GM12878 (cell line): ENCODE data around the gene TOMM5. TPM values are rescaled to one million over a fixed set of nuclear protein-coding genes. Genes with fewer than 3 reads are reported as not detected.

Experiments
- ATAC-seq: fragments of 200-7000 bp; cut with Tn5 transposase; 3 replicates; pipeline ENCODE4 v1.9.1; 2020; ENCODE audit warnings: mild to moderate bottlenecking, moderate library complexity
- BruUV-seq: library from RNA; stranded (reverse); fragments of 400-500 nt; replicated peaks from 2 replicates; lab custom pipeline; 2021; lab: Mats Ljungman, UMichigan
- CTCF ChIA-PET: fragments of 300-600 bp; sonication (Branson Sonifier 250); formaldehyde crosslinking; extraction: SDS; loops from one replicate; lab custom pipeline; 2021; ENCODE audit warnings: inconsistent platforms; lab: Yijun Ruan, JAX
- POLR2A ChIA-PET: fragments of 350-600 bp; formaldehyde crosslinking; extraction: SDS; loops from one replicate; lab custom pipeline; 2021; ENCODE audit warnings: inconsistent platforms; lab: Charles Lee
- RAD21 ChIA-PET: fragments of 300-600 bp; sonication (Branson Sonifier 250); formaldehyde crosslinking; loops from one replicate; lab custom pipeline; 2023; ENCODE audit warnings: antibody characterized with exemption; ENCODE audit not compliant: unreplicated experiment; lab: Charles Lee
- SMC1A ChIA-PET: fragments of 300-600 bp; sonication (Branson Sonifier 250); formaldehyde crosslinking; loops from one replicate; lab custom pipeline; 2023; ENCODE audit not compliant: unreplicated experiment, uncharacterized antibody; lab: Charles Lee
- DNase-seq: peaks from one replicate; pipeline ENCODE4 v3.0.0-alpha.2; 2011; ENCODE audit warnings: low read depth, low spot score
- FAIRE-seq: peaks from 3 replicates; lab custom pipeline; 2011; peaks lifted over from hg19 to GRCh38; lab: Jason Lieb, UNC
- H2AFZ ChIP-seq: 2 replicates; pipeline ENCODE4 v1.6.0; 2011; ENCODE audit warnings: low read depth, low read length, control low read depth; ENCODE audit not compliant: control insufficient read depth
- H3K27ac ChIP-seq: 2 replicates; pipeline ENCODE4 v1.5.1; 2011; ENCODE audit warnings: control low read depth; ENCODE audit not compliant: control insufficient read depth, insufficient read depth
- H3K27me3 ChIP-seq, 2 experiments: replicated peaks in 1 of 2; 2 replicates each; pipeline versions ENCODE4 v1.6.0 to v1.6.1; 2011; ENCODE audit warnings: low read length in 1 of 2; ENCODE audit not compliant: control insufficient read depth in 2 of 2, insufficient read depth in 2 of 2
- H3K36me3 ChIP-seq, 2 experiments: 2 replicates each; pipeline ENCODE4 v1.5.1; 2011; ENCODE audit warnings: low read length in 1 of 2; ENCODE audit not compliant: control insufficient read depth in 2 of 2, insufficient read depth in 2 of 2
- H3K4me1 ChIP-seq: 2 replicates; pipeline ENCODE4 v1.6.1; 2011; ENCODE audit warnings: mild to moderate bottlenecking, low read length, moderate library complexity, mixed read lengths; ENCODE audit not compliant: control insufficient read depth, insufficient read depth
- H3K4me2 ChIP-seq: 2 replicates; pipeline ENCODE4 v1.6.0; 2011; ENCODE audit warnings: control low read depth; ENCODE audit not compliant: control insufficient read depth, insufficient read depth
- H3K4me3 ChIP-seq: fragments of 200-600 bp; sonication (generic); 2 replicates; pipeline ENCODE4 v1.5.1; 2016
- H3K79me2 ChIP-seq: 2 replicates; pipeline ENCODE4 v1.6.0; 2011; ENCODE audit warnings: low read length; ENCODE audit not compliant: control insufficient read depth, insufficient read depth
- H3K9ac ChIP-seq: 2 replicates; pipeline ENCODE4 v1.8.0; 2011; ENCODE audit warnings: low read length, control low read depth, mixed read lengths; ENCODE audit not compliant: control insufficient read depth, insufficient read depth
- H3K9me3 ChIP-seq: replicated peaks from 3 replicates; pipeline ENCODE4 v1.5.1; 2011; ENCODE audit warnings: mild to moderate bottlenecking, low read length; ENCODE audit not compliant: control insufficient read depth, insufficient read depth
- H4K20me1 ChIP-seq: 2 replicates; pipeline ENCODE4 v1.6.0; 2011; ENCODE audit not compliant: control insufficient read depth, insufficient read depth
- CREB1 ChIP-seq: IDR thresholded peaks from 2 replicates; pipeline ENCODE4 v1.6.1; 2012; ENCODE audit warnings: low read depth, mild to moderate bottlenecking, inconsistent platforms
- E2F4 ChIP-seq: IDR thresholded peaks from 2 replicates; pipeline ENCODE4 v1.6.1; 2012; ENCODE audit warnings: low read depth, low read length, improper control_type of control experiment
- ETV6 ChIP-seq, 2 experiments: fragments of 450-650 bp in 1 of 2; IDR thresholded peaks in 1 of 2; conservative IDR thresholded peaks in 1 of 2; 2 replicates each; pipeline ENCODE4 v1.6.1; 2014; ENCODE audit warnings: antibody characterized with exemption in 1 of 2, borderline replicate concordance in 1 of 2, low read depth in 1 of 2, mild to moderate bottlenecking in 1 of 2, moderate library complexity in 1 of 2
- HCFC1 ChIP-seq: fragments of 150-350 bp; IDR thresholded peaks from 2 replicates; pipeline ENCODE4 v1.6.1; 2014; ENCODE audit warnings: low read length
- HDGF ChIP-seq: fragments of 450-650 bp; IDR thresholded peaks from 2 replicates; pipeline ENCODE4 v1.6.1; 2016; ENCODE audit warnings: antibody characterized with exemption
- IRF4 ChIP-seq: IDR thresholded peaks from 2 replicates; pipeline ENCODE4 v1.6.1; 2011; ENCODE audit warnings: low read depth, low read length
- MEF2B ChIP-seq: fragments of 450-650 bp; IDR thresholded peaks from 2 replicates; pipeline ENCODE4 v1.6.1; 2018; ENCODE audit warnings: mild to moderate bottlenecking, moderate library complexity; ENCODE audit not compliant: partially characterized antibody, poor library complexity, severe bottlenecking
- NFYB ChIP-seq: IDR thresholded peaks from 2 replicates; pipeline ENCODE4 v1.6.1; 2011; ENCODE audit warnings: low read depth, mild to moderate bottlenecking, low read length, improper control_type of control experiment, moderate library complexity; ENCODE audit not compliant: insufficient read depth
- PBX3 ChIP-seq: IDR thresholded peaks from 2 replicates; pipeline ENCODE4 v1.6.1; 2011; ENCODE audit warnings: mild to moderate bottlenecking, low read depth, low read length, moderate library complexity; ENCODE audit not compliant: insufficient replicate concordance
- PKNOX1 ChIP-seq: fragments of 450-650 bp; IDR thresholded peaks from 2 replicates; pipeline ENCODE4 v1.6.1; 2016; ENCODE audit warnings: mild to moderate bottlenecking
- PML ChIP-seq: IDR thresholded peaks from 2 replicates; pipeline ENCODE4 v1.6.1; 2012; ENCODE audit warnings: low read length, inconsistent platforms
- SKIL ChIP-seq: fragments of 450-650 bp; IDR thresholded peaks from 2 replicates; pipeline ENCODE4 v1.6.1; 2017; ENCODE audit warnings: mild to moderate bottlenecking, low read depth, inconsistent platforms; ENCODE audit not compliant: poor library complexity, severe bottlenecking
- WGBS: methylation state at CpG from one replicate; pipeline ENCODE4 v1.1.6; 2016; ENCODE audit warnings: low lambda C conversion rate; ENCODE audit not compliant: insufficient replicate concordance, insufficient coverage; ENCODE audit errors: missing lambda C conversion rate; 5-methylcytosine and 5-hydroxymethylcytosine counted together
- in situ Hi-C: fragments of 300-500 bp; cut with MboI; formaldehyde crosslinking; loops from 9 replicates; pipeline ENCODE4 v1.14.3; 2018; ENCODE audit warnings: mixed read lengths
- intact Hi-C: fragments of 100-400 bp; cut with micrococcal nuclease; formaldehyde crosslinking; loops from one replicate; pipeline ENCODE4 v1.14.2; 2022; ENCODE audit not compliant: unreplicated experiment
- polyA plus RNA-seq, 11 experiments: library from polyadenylated mRNA; depleted of rRNA in 4 of 11; unstranded in 6 of 11; stranded (reverse) in 5 of 11; fragments of >200 nt; fragmentation: Nextera tagmentation in 4 of 11; fragmentation: Illumina TruSeq in 1 of 11; extraction: Ambion mirVana in 4 of 11; extraction: Trizol in 1 of 11; gene quantifications; 1 replicate in 1 of 11; 2 replicates in 10 of 11; pipeline versions ENCODE4 v1.2.1 to v1.2.3, GENCODE V29; 2011 to 2016; ENCODE audit warnings: inconsistent platforms in 2 of 11, missing spikeins in 2 of 11, low read depth in 1 of 11
- total RNA-seq, 4 experiments: library from RNA; depleted of rRNA in 3 of 4; stranded (reverse); fragments of >200 nt in 3 of 4; fragmentation: Illumina TruSeq in 1 of 4; extraction: Trizol in 1 of 4; gene quantifications; 2 replicates each; pipeline versions ENCODE4 v1.2.1 to v1.2.3, GENCODE V29; 2013 to 2021

Gene TOMM5
- total and polyA plus RNA-seq, 10 of the 15 experiments (the other 5 are each of a cell fraction or from before 2014, with no cell fraction given), result 152 to 1,143 (median 351) TPM

GRCh38 chr9:37635808-37636207 lies 43.4 kb upstream of the TOMM5 start:
- Histone ChIP-seq H3K9me3 (no peaks in the 10 kb centered on the region), H3K4me3 (no peak overlapping the region), H3K4me2 (no peak overlapping the region), H4K20me1 (no peaks in the 10 kb centered on the region), H2AFZ (no peak overlapping the region), H3K36me3 (no peaks in the 10 kb centered on the region), H3K79me2 (no peaks in the 10 kb centered on the region), H3K27ac (no peak overlapping the region), H3K9ac (no peak overlapping the region), H3K4me1 (no peaks in the 10 kb centered on the region), H3K27me3 (no peaks in the 10 kb centered on the region)
- intact Hi-C loops, result no loop called here
- ChIA-PET SMC1A (no interaction called here), RAD21 (no interaction called here), POLR2A (no interaction called here), CTCF (no interaction called here)
- no peak for DNase-seq
- WGBS, result 52% methylated on average over 14 of the region's 16 CpGs
- in situ Hi-C loops, result no loop called here
- TF ChIP-seq ETV6 (conservative IDR thresholded peaks at IDR 0.05 in 1 of 2, IDR thresholded peaks at IDR 0.05 in 1 of 2; ENCODE audit: borderline replicate concordance in 1 of 2, low read depth in 1 of 2), result no peak
- TF ChIP-seq CREB1, result no peak
- TF ChIP-seq PML, result no peak
- no TSS peak for BruUV-seq
- ATAC-seq, result no peak
- no peak for FAIRE-seq

GRCh38 chr9:37632479-37632878 lies 40.1 kb upstream of the TOMM5 start:
- ChIA-PET RAD21 (no interaction called here), CTCF (no interaction called here), SMC1A (no interaction called here), POLR2A (interaction anchor here (0.6 kb wide), 2 partner anchors 33 to 170 kb away, joined by 4 to 7 read pairs; no protein-coding TSS in a partner anchor)
- no peaks in the 10 kb centered on the region for H3K36me3 ChIP-seq
- H3K79me2 ChIP-seq, result no peaks in the 10 kb centered on the region
- no peak overlapping the region for H3K9ac ChIP-seq
- H2AFZ ChIP-seq, result no peak overlapping the region
- WGBS, result 63% methylated on average over 4 of the region's 4 CpGs
- no peak for ATAC-seq
- in situ Hi-C loops, result no loop called here
- no peak overlapping the region for H3K4me3 ChIP-seq
- BruUV-seq, result no TSS peak
- H3K4me1 ChIP-seq, result no peaks in the 10 kb centered on the region
- no peak for DNase-seq
- no peaks in the 10 kb centered on the region for H4K20me1 ChIP-seq
- H3K27me3 ChIP-seq, result no peaks in the 10 kb centered on the region
- no peak overlapping the region for H3K4me2 ChIP-seq
- intact Hi-C loops, result no loop called here
- no peak for FAIRE-seq
- no peak overlapping the region for H3K27ac ChIP-seq
- no peaks in the 10 kb centered on the region for H3K9me3 ChIP-seq
- TF ChIP-seq PKNOX1, result no peak
- no peak for TF ChIP-seq IRF4
- TF ChIP-seq HDGF, result no peak
- TF ChIP-seq HCFC1, result no peak
- TF ChIP-seq E2F4, result no peak
- no peak for TF ChIP-seq PBX3
- TF ChIP-seq NFYB, result peak; percentile 50
- no peak for TF ChIP-seq SKIL
- no peak for TF ChIP-seq MEF2B
